Upper lobe of left lung (tissue), 4 donors: Measurements from ENCODE around the gene MGMT.

Experiments used
- CTCF ChIP-seq, 6 experiments: fragments of 450-650 bp in 4 of 6; fragments of 200-600 bp in 2 of 6; sonication (generic) in 2 of 6; IDR thresholded peaks; one replicate each; pipeline ENCODE4 v1.5.1; 2016 to 2019; ENCODE audit warnings: antibody characterized with exemption in 6 of 6
- POLR2A ChIP-seq, 4 donors: fragments of 450-650 bp; IDR thresholded peaks; one replicate each; pipeline ENCODE4 v1.5.1; 2016 to 2017; ENCODE audit warnings: antibody characterized with exemption in 4 of 4, mild to moderate bottlenecking in 2 of 4

GRCh38 chr10:129546106-129546505, 79.1 kb downstream of the MGMT start:
- TF ChIP-seq POLR2A (IDR thresholded peaks at IDR 0.05): no peak
- no peak for TF ChIP-seq CTCF (IDR thresholded peaks at IDR 0.05)
